ENCODE results near the gene ZNF438. TPM values are rescaled to one million over a fixed set of nuclear protein-coding genes. Genes with fewer than 3 reads are reported as not detected.

ZNF438 gene
- total and polyA plus RNA-seq, 2 of the 4 experiments (the other 2 are of a cell fraction) = 1.8 to 2.9 TPM

DNA sequence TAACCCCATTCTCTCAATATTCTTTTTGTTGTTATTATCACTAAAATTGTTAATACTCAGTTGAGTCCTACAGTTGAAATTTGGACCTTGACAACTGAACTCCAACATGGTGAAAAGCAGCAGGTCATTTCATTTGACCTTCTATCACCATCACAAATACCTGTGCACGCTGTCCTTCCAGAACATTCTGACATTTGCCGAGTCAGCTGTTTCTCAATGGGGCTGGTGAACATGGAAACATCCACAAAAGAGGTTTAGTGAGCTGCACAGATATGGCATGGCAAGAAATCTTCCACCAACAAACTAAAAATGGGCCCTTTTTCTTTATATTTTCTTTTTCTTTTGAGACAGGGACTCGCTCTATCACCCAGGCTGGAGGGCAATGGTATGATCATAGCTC, 169.7 kb downstream of the ZNF438 start:
- TF ChIP-seq SMC3 (IDR thresholded peaks at IDR 0.05; ENCODE audit: low read depth, low read length) (no peak), MAFK (IDR thresholded peaks at IDR 0.05; ENCODE audit: low read depth, low read length) (peak; percentile 99), BHLHE40 (IDR thresholded peaks at IDR 0.05; ENCODE audit: low read depth, low read length) (no peak), MXI1 (IDR thresholded peaks at IDR 0.05; ENCODE audit: borderline replicate concordance, low read depth, low read length) (no peak), POLR2A (IDR thresholded peaks at IDR 0.05; ENCODE audit: low read depth, low read length) (no peak)
- intact Hi-C loops (cut with micrococcal nuclease) (no loop called here), in situ Hi-C loops (cut with MboI; ENCODE audit: low sequenced_read_pairs) (no loop called here), dilution Hi-C loops (cut with HindIII; ENCODE audit: low sequenced_read_pairs, unreplicated experiment) (no loop called here)
- Histone ChIP-seq H2BK15ac (ENCODE audit: low read depth, low read length) (peak overlapping the region; percentile 79; the same call in 2 of the 3 replicates), H3K27me3 (ENCODE audit: control insufficient read depth, insufficient read depth, low read length) (no peaks in the 10 kb centered on the region), H3K9me3 (ENCODE audit: control insufficient read depth, insufficient read depth, low read length) (no peaks in the 10 kb centered on the region), H2AK9ac (replicated peaks; ENCODE audit: low read depth, low read length, poor library complexity) (no peak overlapping the region), H2BK5ac (ENCODE audit: low read depth, low read length, poor library complexity, severe bottlenecking) (peak overlapping the region; percentile 95), H3K9ac (ENCODE audit: low read depth, low read length) (no peak overlapping the region), H3K14ac (replicated peaks; ENCODE audit: low read depth, low read length) (peak overlapping the region; percentile 83), H3K4me2 (ENCODE audit: low read depth, low read length) (no peak overlapping the region), H4K8ac (ENCODE audit: low read depth in 2 of 2, low read length in 2 of 2) (peak overlapping the region; percentile 53 to 84), H2AK5ac (ENCODE audit: low read depth, low read length) (peak overlapping the region; percentile 88), H3K9me1 (ENCODE audit: insufficient read depth, low read length) (peaks cover 14% of the 10 kb centered on the region), H4K91ac (ENCODE audit: insufficient read depth, low read depth, low read length) (peak overlapping the region; percentile 90), H3K4me3 (ENCODE audit: insufficient read depth, low read depth, low read length) (no peak overlapping the region), H2BK20ac (ENCODE audit: low read depth, low read length) (peak overlapping the region; percentile 96), H2AFZ (replicated peaks; ENCODE audit: low read length, poor library complexity) (no peak overlapping the region), H4K5ac (ENCODE audit: low read depth, low read length) (peak overlapping the region; percentile 84), H3K4ac (ENCODE audit: low read depth, low read length) (peak overlapping the region; percentile 89), H4K20me1 (ENCODE audit: insufficient read depth, low read length) (no peaks in the 10 kb centered on the region), H3K79me1 (ENCODE audit: low read depth in 1 of 2, low read length in 2 of 2) (peaks cover 0 to 12% of the 10 kb centered on the region in 2 experiments; a peak in 3 of 4 replicates), H3K56ac (ENCODE audit: extremely low read depth, insufficient read depth, low read length) (peak overlapping the region; percentile 23; the same call in 1 of the 2 replicates), H3K23ac (ENCODE audit: low read depth, low read length) (peak overlapping the region; percentile 63; the same call in 1 of the 2 replicates), H3K27ac (ENCODE audit: insufficient read depth, low read length) (peak overlapping the region; percentile 90), H3K36me3 (ENCODE audit: control insufficient read depth, insufficient read depth, low read length) (no peaks in the 10 kb centered on the region), H3K4me1 (ENCODE audit: control insufficient read depth, insufficient read depth, low read length) (peaks cover 20% of the 10 kb centered on the region), H3K18ac (ENCODE audit: low read depth, low read length) (peak overlapping the region; percentile 82), H2BK120ac (ENCODE audit: low read depth, low read length) (peak overlapping the region; percentile 93)
- ATAC-seq (ENCODE audit: low read depth) (no peak), DNase-seq (no peak)
- CTCF ChIA-PET = interaction anchor here (0.6 kb wide), 1 partner anchor 145 kb away, joined by 4 read pairs; no protein-coding TSS in a partner anchor
- no TSS peak for BruUV-seq (replicated peaks)
- POLR2A ChIA-PET (ENCODE audit: unreplicated experiment) = interaction anchor here (0.6 kb wide), 1 partner anchor 551 kb away, joined by 3 read pairs; no protein-coding TSS in a partner anchor
- WGBS, 2 experiments (ENCODE audit: extremely low coverage in 2 of 2, insufficient read length in 1 of 2) = no CpG with 5 or more reads among the region's 3 CpGs
